G401.6 (cell line): ENCODE measurements around the gene BRD9.
"Not testable (repeated sequence)": the region's sequence is repeated elsewhere in the genome, so short reads cannot be mapped to it uniquely, and the experiment has no call there.

ENCODE experiments used
- FAIRE-seq: peaks from 2 replicates; lab custom pipeline; 2012; peaks lifted over from hg19 to GRCh38; lab: Jason Lieb, UNC

Gene BRD9

GRCh38 chr5:892394-893136 is at the start of gene BRD9, which contains the start of gene TRIP13:
TSS of gene BRD9 (minus strand) at chr5:892801. CDS start at chr5:892657, 144 bp downstream.
TSS of gene TRIP13 (plus strand) at chr5:892884. CDS start at chr5:892999, 115 bp downstream.
- no peak for FAIRE-seq

- not testable (repeated sequence) for FAIRE-seq
These were observed 48.1 kb upstream of the BRD9 start for GRCh38 chr5:940741-941140.

- no peak for FAIRE-seq
These were observed 46.8 kb upstream of the BRD9 start for GRCh38 chr5:939368-939767.

GRCh38 chr5:937151-937924 is 44.7 kb upstream of the BRD9 start:
- FAIRE-seq: no peak

GRCh38 chr5:936149-937144 is 43.8 kb upstream of the BRD9 start:
- no peak for FAIRE-seq

- no peak for FAIRE-seq
These were observed 43.0 kb upstream of the BRD9 start for GRCh38 chr5:935510-936084.

- not testable (repeated sequence) for FAIRE-seq
These were observed 41.9 kb upstream of the BRD9 start for GRCh38 chr5:934381-934967.

GRCh38 chr5:933951-934350 is 41.4 kb upstream of the BRD9 start:
- not testable (repeated sequence) for FAIRE-seq

- FAIRE-seq: no peak
These were observed 40.8 kb upstream of the BRD9 start for GRCh38 chr5:933251-933861.

- FAIRE-seq: no peak
These were observed 40.1 kb upstream of the BRD9 start for GRCh38 chr5:932628-933250.

GRCh38 chr5:932151-932627 is 39.6 kb upstream of the BRD9 start:
- no peak for FAIRE-seq

- FAIRE-seq: no peak
These were observed 39.1 kb upstream of the BRD9 start for GRCh38 chr5:931570-932145.

GRCh38 chr5:930866-931265 is 38.3 kb upstream of the BRD9 start:
- FAIRE-seq: no peak

- no peak for FAIRE-seq
These were observed 37.0 kb upstream of the BRD9 start for GRCh38 chr5:929596-929995.

- not testable (repeated sequence) for FAIRE-seq
These were observed 36.6 kb upstream of the BRD9 start for GRCh38 chr5:929182-929581.

- no peak for FAIRE-seq
These were observed 34.8 kb upstream of the BRD9 start for GRCh38 chr5:927172-928015.

GRCh38 chr5:926417-927171 is 34.0 kb upstream of the BRD9 start:
- no peak for FAIRE-seq

GRCh38 chr5:923281-923873 is 30.8 kb upstream of the BRD9 start:
- no peak for FAIRE-seq
